ENCODE measurements around the gene RPH3AL. TPM values are rescaled to one million over a fixed set of nuclear protein-coding genes. Genes with fewer than 3 reads are reported as not detected.

RPH3AL gene
- total RNA-seq, 1 experiment from 2014 or later: 3.0 TPM

DNA sequence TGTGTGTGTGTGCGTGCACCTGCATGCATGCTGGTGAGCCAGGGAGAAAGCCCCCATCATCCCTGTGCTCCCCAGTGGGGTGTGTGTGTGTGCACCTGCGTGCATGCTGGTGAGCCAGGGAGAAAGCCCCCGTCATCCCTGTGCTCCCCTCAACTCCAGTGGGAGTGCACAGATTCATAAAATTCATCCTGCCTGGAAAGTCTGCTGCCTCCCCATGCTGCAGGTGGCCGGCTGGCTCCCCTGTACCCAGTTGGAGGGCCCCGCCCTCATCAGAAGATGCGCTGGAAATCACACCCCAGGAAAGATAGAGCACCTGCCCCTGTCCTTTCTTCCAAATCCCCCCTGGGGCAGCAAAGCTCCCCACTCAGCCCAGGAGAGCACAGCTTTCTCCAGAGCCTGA is 86.4 kb downstream of the RPH3AL start:
- Histone ChIP-seq H3K27me3 (ENCODE audit: insufficient read depth, low read length) (no peaks in the 10 kb centered on the region), H2AFZ (ENCODE audit: low read length) (no peak overlapping the region), H3K23ac (ENCODE audit: insufficient read length, low read depth, low read length) (no peak overlapping the region), H3K79me1 (ENCODE audit: insufficient read depth, low read depth, low read length, poor library complexity, severe bottlenecking) (no peaks in the 10 kb centered on the region), H3K4me2 (ENCODE audit: insufficient read depth, insufficient read length, low read length) (no peak overlapping the region), H2BK15ac (ENCODE audit: low read depth, low read length) (no peak overlapping the region), H3K79me2 (ENCODE audit: insufficient read depth, low read length) (no peaks in the 10 kb centered on the region), H2BK5ac (ENCODE audit: insufficient read length, low read length) (no peak overlapping the region), H3K4me1 (ENCODE audit: insufficient read depth, low read length) (no peaks in the 10 kb centered on the region), H3K14ac (ENCODE audit: insufficient read depth, low read length) (no peak overlapping the region; the same call in 1 of the 2 replicates), H2BK120ac (ENCODE audit: low read depth, low read length, poor library complexity, severe bottlenecking) (no peak overlapping the region), H3T11ph (ENCODE audit: low read length) (no peak overlapping the region), H2AK5ac (ENCODE audit: insufficient read length, low read length) (no peak overlapping the region), H3K9me3 (ENCODE audit: control insufficient read depth, low read depth, low read length) (no peaks in the 10 kb centered on the region), H4K8ac (replicated peaks; ENCODE audit: insufficient read length, low read depth, low read length) (no peak overlapping the region), H4K91ac (ENCODE audit: insufficient read length, low read depth, low read length) (no peak overlapping the region), H2BK12ac (ENCODE audit: insufficient read length, low read depth, low read length) (no peak overlapping the region), H3K23me2 (ENCODE audit: insufficient read length, low read depth, low read length, poor library complexity, severe bottlenecking) (no peaks in the 10 kb centered on the region), H4K20me1 (ENCODE audit: control insufficient read depth, insufficient read depth, insufficient read length) (no peaks in the 10 kb centered on the region), H3K4ac (ENCODE audit: low read depth, low read length) (no peak overlapping the region), H3K9ac (ENCODE audit: extremely low read depth, insufficient read length, low read length) (no peak overlapping the region), H2BK20ac (ENCODE audit: low read depth, low read length, poor library complexity, severe bottlenecking) (no peak overlapping the region), H3K56ac (ENCODE audit: insufficient read length, low read depth, low read length) (no peak overlapping the region), H3K27ac (ENCODE audit: insufficient read length, low read depth, low read length) (no peak overlapping the region), H4K5ac (ENCODE audit: insufficient read length, low read depth, low read length) (no peak overlapping the region), H3K18ac (ENCODE audit: insufficient read length, low read depth, low read length) (no peak overlapping the region)
- peaks cover 16 to 24% (median 21%) of the 10 kb centered on the region in 3 experiments for H3K36me3 Mint-ChIP-seq (ENCODE audit: insufficient read depth in 1 of 3, low read depth in 3 of 3)
- no CpG with 5 or more reads among the region's 6 CpGs for WGBS (ENCODE audit: extremely low coverage, insufficient read length, low lambda C conversion rate)
- TF ChIP-seq, protein P1, sequence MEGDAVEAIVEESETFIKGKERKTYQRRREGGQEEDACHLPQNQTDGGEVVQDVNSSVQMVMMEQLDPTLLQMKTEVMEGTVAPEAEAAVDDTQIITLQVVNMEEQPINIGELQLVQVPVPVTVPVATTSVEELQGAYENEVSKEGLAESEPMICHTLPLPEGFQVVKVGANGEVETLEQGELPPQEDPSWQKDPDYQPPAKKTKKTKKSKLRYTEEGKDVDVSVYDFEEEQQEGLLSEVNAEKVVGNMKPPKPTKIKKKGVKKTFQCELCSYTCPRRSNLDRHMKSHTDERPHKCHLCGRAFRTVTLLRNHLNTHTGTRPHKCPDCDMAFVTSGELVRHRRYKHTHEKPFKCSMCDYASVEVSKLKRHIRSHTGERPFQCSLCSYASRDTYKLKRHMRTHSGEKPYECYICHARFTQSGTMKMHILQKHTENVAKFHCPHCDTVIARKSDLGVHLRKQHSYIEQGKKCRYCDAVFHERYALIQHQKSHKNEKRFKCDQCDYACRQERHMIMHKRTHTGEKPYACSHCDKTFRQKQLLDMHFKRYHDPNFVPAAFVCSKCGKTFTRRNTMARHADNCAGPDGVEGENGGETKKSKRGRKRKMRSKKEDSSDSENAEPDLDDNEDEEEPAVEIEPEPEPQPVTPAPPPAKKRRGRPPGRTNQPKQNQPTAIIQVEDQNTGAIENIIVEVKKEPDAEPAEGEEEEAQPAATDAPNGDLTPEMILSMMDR (conservative IDR thresholded peaks at IDR 0.05): no peak
- H3K9me3 Mint-ChIP-seq: peaks cover 18 to 25% of the 10 kb centered on the region in 2 experiments
- H3K4me3 Mint-ChIP-seq: no peak overlapping the region; a peak in 1 of 5 replicates
- DNase-seq: no peak
- H3K27me3 Mint-ChIP-seq (ENCODE audit: low read depth): peaks cover 15% of the 10 kb centered on the region
- peaks cover 5 to 7% of the 10 kb centered on the region in 2 experiments for H3K4me1 Mint-ChIP-seq
- H3K27ac Mint-ChIP-seq: no peak overlapping the region; a peak in 1 of 7 replicates

Data from H9 (cell line).